Activated T-helper 2 cell treated with anti-CD3 and anti-CD28 coated beads, Interferon-gamma antibody, Interleukin-2, Interleukin-4, amounts not matched to agents 10 μg/mL and 5 μg/mL and 100 μg/mL, durations not matched to agents 14 hours and 24 hours and 36 hours (primary cell): ENCODE data around the gene VANGL2. TPM values are rescaled to one million over a fixed set of nuclear protein-coding genes. Genes with fewer than 3 reads are reported as not detected.

Source experiments
- DNase-seq: peaks from one replicate; pipeline ENCODE4 v3.0.0; 2021; ENCODE audit warnings: low spot score
- H3K27ac Mint-ChIP-seq: one replicate; pipeline ENCODE4 v1.8.0; 2021; ENCODE audit warnings: mixed read lengths
- H3K27me3 Mint-ChIP-seq: one replicate; pipeline ENCODE4 v1.8.0; 2021; ENCODE audit warnings: low read depth, mixed read lengths
- H3K36me3 Mint-ChIP-seq: one replicate; pipeline ENCODE4 v1.8.0; 2021; ENCODE audit warnings: low read depth, mixed read lengths
- H3K4me1 Mint-ChIP-seq: one replicate; pipeline ENCODE4 v1.8.0; 2021; ENCODE audit warnings: low read depth, mixed read lengths
- H3K4me3 Mint-ChIP-seq: one replicate; pipeline ENCODE4 v1.8.0; 2021; ENCODE audit warnings: low read depth, mild to moderate bottlenecking, moderate library complexity, mixed read lengths
- H3K9me3 Mint-ChIP-seq: one replicate; pipeline ENCODE4 v1.8.0; 2021; ENCODE audit warnings: mixed read lengths
- intact Hi-C: fragments of 100-400 bp; cut with micrococcal nuclease; formaldehyde crosslinking; loops from one replicate; pipeline ENCODE4 v1.15.1; 2023
- total RNA-seq: library from RNA; stranded (reverse); gene quantifications from 2 replicates; pipeline ENCODE4 v1.2.3, GENCODE V29; 2022

Gene VANGL2
- total RNA-seq, 1 donor from 2014 or later, result not detected

DNA sequence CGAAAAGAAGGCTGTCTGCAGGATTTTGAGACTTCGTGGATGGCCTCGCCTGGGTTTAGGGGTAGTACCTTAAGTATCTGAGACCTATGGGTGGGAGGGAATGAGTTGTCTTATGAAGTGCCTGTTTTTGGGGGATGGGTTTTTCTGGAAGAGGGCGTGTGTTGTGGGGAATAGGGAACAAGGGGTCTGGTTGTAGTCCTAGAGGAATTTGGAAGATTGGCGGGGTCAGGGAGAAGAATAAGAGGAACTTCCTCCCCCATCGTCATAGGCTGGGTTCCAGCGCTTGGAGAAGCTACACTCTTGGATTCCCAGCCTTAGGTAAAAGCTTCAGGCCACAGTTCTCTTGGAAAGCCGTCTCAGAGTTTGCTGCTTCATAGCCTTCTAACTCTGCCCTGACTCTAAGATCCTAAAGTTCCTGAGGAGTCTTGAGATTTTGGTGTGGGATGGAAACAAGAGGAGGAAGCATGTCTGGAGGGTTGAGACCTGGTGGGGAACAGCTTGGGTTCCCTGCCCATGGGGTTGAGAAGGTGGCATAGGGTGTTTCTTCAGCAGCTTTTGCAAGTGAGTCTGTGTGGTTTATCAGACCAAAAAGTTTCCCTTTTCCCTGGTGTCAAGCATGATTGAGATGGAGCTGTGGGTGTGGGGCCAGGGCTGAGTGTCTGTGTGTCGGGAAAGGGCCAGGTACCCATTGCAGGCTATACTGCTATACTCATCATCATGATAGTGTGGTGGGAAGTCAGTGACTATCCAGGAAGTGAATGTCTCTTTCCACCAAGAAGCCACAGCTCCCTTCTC, 1.8 kb downstream of the VANGL2 start:
- H3K9me3 Mint-ChIP-seq, result no peaks in the 10 kb centered on the region
- H3K27me3 Mint-ChIP-seq, result peaks cover 45% of the 10 kb centered on the region
- DNase-seq, result no peak
- intact Hi-C loops, result no loop called here
- H3K4me3 Mint-ChIP-seq, result no peak overlapping the region
- H3K36me3 Mint-ChIP-seq, result no peaks in the 10 kb centered on the region
- H3K4me1 Mint-ChIP-seq, result no peaks in the 10 kb centered on the region
- no peak overlapping the region for H3K27ac Mint-ChIP-seq

- DNase-seq, result no peak
- Mint-ChIP-seq H3K4me3 (no peak overlapping the region), H3K9me3 (no peaks in the 10 kb centered on the region), H3K4me1 (no peaks in the 10 kb centered on the region), H3K27ac (no peak overlapping the region), H3K36me3 (no peaks in the 10 kb centered on the region), H3K27me3 (peaks cover 43% of the 10 kb centered on the region)
- intact Hi-C loops, result no loop called here
These were observed 2.9 kb downstream of the VANGL2 start for GRCh38 chr1:160403244-160403643.

GRCh38 chr1:160404094-160404493, 3.7 kb downstream of the VANGL2 start:
- DNase-seq, result no peak
- H3K4me1 Mint-ChIP-seq, result no peaks in the 10 kb centered on the region
- no peak overlapping the region for H3K4me3 Mint-ChIP-seq
- H3K36me3 Mint-ChIP-seq, result no peaks in the 10 kb centered on the region
- intact Hi-C loops, result no loop called here
- no peaks in the 10 kb centered on the region for H3K9me3 Mint-ChIP-seq
- no peak overlapping the region for H3K27ac Mint-ChIP-seq
- H3K27me3 Mint-ChIP-seq, result peaks cover 38% of the 10 kb centered on the region

DNA sequence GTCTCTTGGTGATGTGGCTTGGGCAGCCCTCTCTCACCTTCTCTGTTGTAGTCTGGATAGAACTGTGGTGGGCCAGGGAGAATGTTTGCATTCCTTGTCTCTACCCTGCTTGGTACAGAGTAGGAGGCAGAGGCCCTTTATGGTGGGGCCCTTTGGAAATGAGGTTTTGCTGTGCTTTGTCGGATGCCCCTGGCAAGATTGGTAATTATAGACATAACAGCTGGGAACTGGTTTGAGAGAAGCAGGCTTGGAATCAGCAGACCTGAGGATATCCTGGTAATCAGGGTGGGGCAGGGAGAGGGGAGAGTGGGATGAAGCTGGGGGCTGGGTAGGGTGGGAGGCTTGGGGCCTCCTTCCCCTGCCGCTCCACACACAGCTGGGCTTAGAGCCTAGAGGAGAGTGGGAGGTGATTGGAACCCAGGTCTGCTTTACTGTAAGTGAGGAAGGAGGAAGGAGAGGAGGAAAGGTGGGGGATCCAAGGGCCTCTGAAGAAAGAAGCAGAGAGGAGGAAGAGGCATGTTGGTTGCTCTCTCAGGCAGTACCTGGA, 5.0 kb downstream of the VANGL2 start:
- no peaks in the 10 kb centered on the region for H3K4me1 Mint-ChIP-seq
- intact Hi-C loops, result no loop called here
- peaks cover 36% of the 10 kb centered on the region for H3K27me3 Mint-ChIP-seq
- no peak overlapping the region for H3K4me3 Mint-ChIP-seq
- H3K27ac Mint-ChIP-seq, result no peak overlapping the region
- H3K9me3 Mint-ChIP-seq, result no peaks in the 10 kb centered on the region
- no peak for DNase-seq
- H3K36me3 Mint-ChIP-seq, result no peaks in the 10 kb centered on the region

- DNase-seq, result no peak
- H3K4me1 Mint-ChIP-seq, result no peaks in the 10 kb centered on the region
- intact Hi-C loops, result no loop called here
- peaks cover 33% of the 10 kb centered on the region for H3K27me3 Mint-ChIP-seq
- H3K4me3 Mint-ChIP-seq, result no peak overlapping the region
- H3K36me3 Mint-ChIP-seq, result no peaks in the 10 kb centered on the region
- no peaks in the 10 kb centered on the region for H3K9me3 Mint-ChIP-seq
- no peak overlapping the region for H3K27ac Mint-ChIP-seq
These were observed 6.0 kb downstream of the VANGL2 start for GRCh38 chr1:160406131-160406968.

DNA sequence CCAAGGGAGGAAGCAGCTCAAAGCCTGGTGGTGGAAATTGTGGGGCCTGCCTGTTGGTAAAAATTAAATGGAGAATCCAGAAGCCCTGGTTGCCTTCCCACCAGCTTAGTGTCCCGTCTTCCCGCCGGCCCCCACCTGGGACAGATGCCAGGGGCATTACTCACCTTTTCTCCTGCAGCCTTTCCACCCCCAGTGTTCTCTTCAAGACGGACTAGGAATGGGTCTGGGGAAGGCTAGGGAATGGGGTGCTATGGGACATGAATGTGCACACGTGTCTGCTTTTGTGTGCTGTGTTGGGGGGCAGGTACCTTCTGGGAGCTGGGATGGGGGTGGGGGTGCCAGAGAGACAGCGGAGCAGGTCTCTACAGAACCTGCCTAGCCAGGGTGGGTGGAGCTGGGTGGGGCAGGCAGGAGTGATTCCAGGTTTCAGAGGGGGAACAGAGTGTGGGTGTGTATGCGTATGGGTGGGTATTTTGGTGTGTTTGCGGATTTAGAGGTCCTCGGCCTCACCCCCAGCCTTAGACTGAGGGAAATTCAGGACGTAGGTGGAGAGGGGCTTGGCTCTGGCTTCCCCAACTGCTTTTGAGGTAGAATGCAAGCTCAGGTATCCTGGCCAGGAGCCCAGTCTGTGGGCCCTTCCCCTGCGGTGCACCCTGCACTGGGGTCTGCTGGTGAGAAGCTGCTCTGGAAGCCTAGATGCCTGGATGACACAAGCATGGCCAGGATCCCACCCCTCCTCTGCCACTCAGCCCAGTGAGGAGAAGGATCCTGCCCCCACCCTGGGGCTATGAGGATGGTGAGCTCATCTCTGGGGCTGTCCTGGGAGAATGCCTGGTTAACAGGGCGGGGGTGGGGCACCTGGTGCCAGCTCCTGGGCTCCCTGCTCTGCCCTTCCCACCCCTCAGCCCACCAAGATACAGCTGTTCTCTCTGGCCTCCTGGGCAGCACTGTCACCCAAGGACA, 7.8 kb downstream of the VANGL2 start:
- intact Hi-C loops, result no loop called here
- no peak overlapping the region for H3K27ac Mint-ChIP-seq
- peaks cover 16% of the 10 kb centered on the region for H3K27me3 Mint-ChIP-seq
- no peaks in the 10 kb centered on the region for H3K9me3 Mint-ChIP-seq
- H3K36me3 Mint-ChIP-seq, result no peaks in the 10 kb centered on the region
- H3K4me3 Mint-ChIP-seq, result no peak overlapping the region
- no peak for DNase-seq
- H3K4me1 Mint-ChIP-seq, result no peaks in the 10 kb centered on the region

GRCh38 chr1:160408864-160409263, 8.5 kb downstream of the VANGL2 start:
- Mint-ChIP-seq H3K27ac (no peak overlapping the region), H3K4me3 (no peak overlapping the region), H3K36me3 (no peaks in the 10 kb centered on the region), H3K9me3 (no peaks in the 10 kb centered on the region), H3K4me1 (no peaks in the 10 kb centered on the region), H3K27me3 (peaks cover 14% of the 10 kb centered on the region)
- DNase-seq, result no peak
- intact Hi-C loops, result no loop called here

- no peak for DNase-seq
- Mint-ChIP-seq H3K4me1 (peaks cover 1% of the 10 kb centered on the region), H3K27me3 (peaks cover 12% of the 10 kb centered on the region), H3K36me3 (no peaks in the 10 kb centered on the region), H3K27ac (no peak overlapping the region), H3K9me3 (no peaks in the 10 kb centered on the region), H3K4me3 (no peak overlapping the region)
- intact Hi-C loops, result no loop called here
These were observed 9.1 kb downstream of the VANGL2 start for GRCh38 chr1:160409486-160409885.

- Mint-ChIP-seq H3K4me1 (peaks cover 2% of the 10 kb centered on the region), H3K36me3 (no peaks in the 10 kb centered on the region), H3K27ac (no peak overlapping the region), H3K9me3 (no peaks in the 10 kb centered on the region), H3K27me3 (peaks cover 9% of the 10 kb centered on the region), H3K4me3 (no peak overlapping the region)
- intact Hi-C loops, result no loop called here
- DNase-seq, result no peak
These were observed 10.1 kb downstream of the VANGL2 start for GRCh38 chr1:160410406-160411005.

DNA sequence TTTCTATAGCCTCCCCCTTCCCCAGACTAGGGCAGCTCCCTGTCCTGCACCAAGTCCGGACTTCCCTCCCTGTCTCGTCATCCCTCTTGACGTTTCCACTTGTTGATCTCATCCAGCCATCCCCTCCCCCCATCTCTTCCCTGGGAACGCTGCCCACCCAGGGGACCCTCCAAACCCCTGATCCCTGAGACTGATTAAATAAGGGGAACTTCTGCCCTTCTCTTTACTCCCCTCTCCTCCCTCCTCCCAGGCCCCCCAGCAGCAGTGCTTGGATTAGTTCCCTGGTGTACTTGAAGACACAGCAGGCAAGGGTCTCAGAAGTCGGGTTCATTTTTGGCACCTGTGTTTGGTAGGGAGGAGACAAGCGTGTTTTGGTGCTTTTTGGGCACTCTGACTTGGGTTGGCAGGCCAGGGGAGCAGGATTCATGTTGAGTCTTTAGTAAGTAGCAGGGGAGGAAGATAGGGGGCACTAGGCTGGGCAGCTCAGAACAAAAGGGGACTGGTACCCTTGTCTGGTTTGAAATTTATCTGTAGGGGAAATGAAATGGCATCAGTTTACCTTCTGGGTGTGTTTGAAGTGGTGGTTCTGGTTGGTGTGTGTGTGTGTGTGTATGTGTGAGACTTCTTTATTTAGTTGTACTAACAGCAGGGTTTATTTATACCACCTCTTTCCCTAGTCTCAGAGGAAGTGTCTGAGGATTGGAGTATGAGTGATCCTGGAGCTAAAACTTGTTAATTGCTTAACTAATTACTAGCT, 11.1 kb downstream of the VANGL2 start:
- Mint-ChIP-seq H3K4me1 (peaks cover 2% of the 10 kb centered on the region), H3K9me3 (no peaks in the 10 kb centered on the region), H3K27me3 (peaks cover 6% of the 10 kb centered on the region), H3K27ac (no peak overlapping the region), H3K36me3 (no peaks in the 10 kb centered on the region), H3K4me3 (no peak overlapping the region)
- intact Hi-C loops, result no loop called here
- DNase-seq, result no peak

DNA sequence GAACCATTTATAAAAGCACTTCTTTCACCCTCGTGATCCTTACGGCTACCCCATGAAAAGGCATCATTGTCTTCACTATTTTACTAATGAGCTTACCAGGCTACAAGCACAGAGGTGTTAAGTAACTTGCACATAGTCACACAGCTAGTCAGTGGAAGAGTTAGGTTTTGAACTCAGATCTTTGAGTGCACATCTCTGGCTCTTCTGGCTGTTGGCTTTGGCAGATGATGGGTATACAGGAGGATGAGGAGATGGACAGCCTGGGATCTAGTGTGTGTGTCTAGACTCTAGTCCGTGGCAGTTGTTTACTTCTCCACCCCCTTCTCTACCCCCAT, 11.6 kb downstream of the VANGL2 start:
- Mint-ChIP-seq H3K4me1 (peaks cover 2% of the 10 kb centered on the region), H3K36me3 (no peaks in the 10 kb centered on the region), H3K4me3 (no peak overlapping the region), H3K27me3 (peaks cover 6% of the 10 kb centered on the region), H3K27ac (no peak overlapping the region), H3K9me3 (no peaks in the 10 kb centered on the region)
- intact Hi-C loops, result no loop called here
- no peak for DNase-seq
